Right ventricle myocardium inferior (tissue), 1 donor: ENCODE data around the gene KLHDC10. TPM values are rescaled to one million over a fixed set of nuclear protein-coding genes. Genes with fewer than 3 reads are reported as not detected.
"Not testable (repeated sequence)": the region's sequence is repeated elsewhere in the genome, so short reads cannot be mapped to it uniquely, and the experiment has no call there.

Experiments used
- ATAC-seq: fragments of 200-7000 bp; cut with Tn5 transposase; one replicate; pipeline ENCODE4 v1.9.1; 2020; ENCODE audit warnings: mild to moderate bottlenecking, moderate library complexity
- DNase-seq: peaks from one replicate; pipeline ENCODE4 v3.0.0; 2021; ENCODE audit errors: missing footprints
- intact Hi-C: fragments of 100-400 bp; cut with DNase I; formaldehyde crosslinking; loops from one replicate; pipeline ENCODE4 v1.11.0; 2022
- long read RNA-seq: library from polyadenylated mRNA; unstranded; transcript quantifications from one replicate; pipeline ENCODE4 v2.0.0, GENCODE V29; 2021
- total RNA-seq: library from RNA; stranded (reverse); fragmentation: NEBNext Ultra II Directional; extraction: Animal tissue kit (Norgen Biotek cat#: 25700); gene quantifications from one replicate; pipeline ENCODE4 v1.2.1, GENCODE V29; 2021
- donor health status: DM: no; HTN: yes; CAD: no; lungs with severe emphysema.

The KLHDC10 gene, protein sequence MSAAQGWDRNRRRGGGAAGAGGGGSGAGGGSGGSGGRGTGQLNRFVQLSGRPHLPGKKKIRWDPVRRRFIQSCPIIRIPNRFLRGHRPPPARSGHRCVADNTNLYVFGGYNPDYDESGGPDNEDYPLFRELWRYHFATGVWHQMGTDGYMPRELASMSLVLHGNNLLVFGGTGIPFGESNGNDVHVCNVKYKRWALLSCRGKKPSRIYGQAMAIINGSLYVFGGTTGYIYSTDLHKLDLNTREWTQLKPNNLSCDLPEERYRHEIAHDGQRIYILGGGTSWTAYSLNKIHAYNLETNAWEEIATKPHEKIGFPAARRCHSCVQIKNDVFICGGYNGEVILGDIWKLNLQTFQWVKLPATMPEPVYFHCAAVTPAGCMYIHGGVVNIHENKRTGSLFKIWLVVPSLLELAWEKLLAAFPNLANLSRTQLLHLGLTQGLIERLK
- total RNA-seq = 27.6 TPM
- long read RNA-seq, partial matches to known transcripts = 3 of 7 reads
- long read RNA-seq, other reads (novel, unspliced or antisense) = 4 of 7 reads

GRCh38 chr7:130069978-130070860 is at the start of gene KLHDC10:
Gene KLHDC10, plus strand, starts transcription at chr7:130070534. Its CDS starts 110 bp downstream, at chr7:130070644.
- intact Hi-C loops = loop anchor here (5.0 to 10.0 kb wide), 4 partner anchors 137 to 762 kb away; partner anchors contain the start of genes SSMEM1 and TMEM209
- DNase-seq (peak; percentile 98), ATAC-seq (peak; percentile 98)

DNA sequence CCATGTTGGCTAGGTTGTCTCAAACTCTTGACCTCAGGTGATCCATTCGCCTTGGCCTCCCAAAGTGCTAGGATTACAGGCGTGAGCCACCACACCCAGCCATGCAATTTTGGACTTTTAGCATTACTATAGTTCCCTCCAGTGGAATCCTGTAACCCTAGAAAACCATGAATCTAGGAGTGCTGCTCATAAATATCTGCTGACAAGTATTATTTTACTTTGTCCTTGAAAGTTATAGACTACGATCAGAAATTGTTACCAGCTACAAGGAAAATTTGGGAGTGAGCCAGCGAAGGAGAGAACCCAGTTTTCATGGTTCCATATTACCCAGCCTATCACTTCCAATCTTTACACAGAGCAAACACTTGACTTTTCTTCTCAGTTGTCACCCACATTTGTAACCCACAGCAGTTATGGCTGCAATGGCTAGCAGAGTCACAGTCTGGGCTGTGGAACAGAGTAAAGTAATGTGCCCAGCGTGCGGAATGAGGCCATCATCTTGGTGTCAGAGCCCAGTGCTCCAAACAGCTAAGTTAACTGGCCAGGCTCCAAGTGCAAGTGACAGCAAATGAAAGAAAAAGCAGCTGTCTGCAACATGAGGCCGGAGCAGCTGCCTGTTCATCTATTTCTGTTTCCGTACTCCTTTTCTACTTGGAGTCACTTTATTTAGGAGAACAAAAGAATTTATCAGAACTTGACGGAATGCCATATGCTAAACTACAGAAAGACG is 49.1 kb upstream of the KLHDC10 start:
- ATAC-seq (peak; percentile 57), DNase-seq (no peak)
- intact Hi-C loops = no loop called here

DNA sequence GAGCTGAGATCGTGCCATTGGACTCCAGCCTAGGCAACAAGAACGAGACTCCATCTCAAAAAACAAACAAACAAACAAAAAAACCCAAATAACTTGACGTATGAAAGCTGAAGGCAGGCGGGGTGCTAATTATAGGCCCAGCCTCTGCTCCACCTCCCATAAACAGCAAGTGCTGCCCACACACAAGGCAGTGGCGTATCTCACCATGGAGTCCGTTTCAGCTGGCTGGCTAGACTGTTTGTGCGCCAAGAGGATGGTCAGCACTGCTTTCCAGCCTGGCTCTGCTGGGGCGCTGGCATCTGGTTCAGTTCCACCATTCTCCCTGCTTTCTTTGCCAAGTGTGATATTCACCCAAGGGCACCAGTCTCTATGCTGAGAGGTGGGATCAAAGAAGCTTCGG is 48.2 kb upstream of the KLHDC10 start:
- DNase-seq (no peak), ATAC-seq (peak; percentile 80)
- intact Hi-C loops = no loop called here

DNA sequence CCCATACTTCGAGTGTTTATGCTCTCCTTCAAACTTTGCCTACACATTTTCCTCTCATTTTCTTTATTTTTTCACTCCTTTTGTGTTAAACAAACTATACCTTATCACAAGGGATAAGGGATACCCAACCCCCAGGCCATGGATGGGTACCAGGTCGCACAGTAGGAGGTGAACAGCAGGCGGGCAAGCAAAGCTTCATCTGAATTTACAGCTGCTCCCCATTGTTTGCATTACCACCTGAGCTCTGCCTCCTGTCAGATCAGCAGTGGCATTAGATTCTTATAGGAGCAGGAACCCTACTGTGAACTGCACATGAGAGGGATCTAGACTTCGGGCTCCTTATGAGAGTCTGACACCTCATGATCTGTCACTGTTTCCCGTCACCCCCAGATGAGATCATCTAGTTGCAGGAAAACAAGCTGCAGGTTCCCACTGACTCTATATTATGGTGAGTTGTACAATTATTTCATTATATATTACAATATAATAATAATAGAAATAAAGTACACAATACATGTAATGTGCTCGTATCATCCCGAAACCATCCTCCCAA is 47.6 kb upstream of the KLHDC10 start:
- intact Hi-C loops = no loop called here
- DNase-seq (no peak), ATAC-seq (no peak)

DNA sequence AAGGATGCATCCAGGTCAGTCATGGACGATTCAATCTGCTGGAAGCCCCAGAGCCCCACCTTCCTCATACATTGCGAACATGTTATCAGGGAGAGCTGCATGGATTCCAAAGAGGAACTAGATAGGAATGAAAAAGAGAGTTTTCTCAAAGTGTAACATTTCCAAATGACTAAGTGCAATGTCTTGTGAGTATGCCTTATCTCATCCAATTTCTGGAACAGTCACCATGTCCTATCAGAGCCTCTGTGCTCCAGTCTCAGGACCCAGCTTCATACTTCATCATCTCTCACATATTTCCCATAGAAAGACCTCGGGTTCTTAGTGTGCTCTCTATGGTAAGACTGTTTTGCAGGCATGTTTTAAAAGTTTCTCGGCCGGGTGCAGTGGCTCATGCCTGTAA is 45.9 kb upstream of the KLHDC10 start:
- ATAC-seq = no peak
- no peak for DNase-seq
- intact Hi-C loops = no loop called here

DNA sequence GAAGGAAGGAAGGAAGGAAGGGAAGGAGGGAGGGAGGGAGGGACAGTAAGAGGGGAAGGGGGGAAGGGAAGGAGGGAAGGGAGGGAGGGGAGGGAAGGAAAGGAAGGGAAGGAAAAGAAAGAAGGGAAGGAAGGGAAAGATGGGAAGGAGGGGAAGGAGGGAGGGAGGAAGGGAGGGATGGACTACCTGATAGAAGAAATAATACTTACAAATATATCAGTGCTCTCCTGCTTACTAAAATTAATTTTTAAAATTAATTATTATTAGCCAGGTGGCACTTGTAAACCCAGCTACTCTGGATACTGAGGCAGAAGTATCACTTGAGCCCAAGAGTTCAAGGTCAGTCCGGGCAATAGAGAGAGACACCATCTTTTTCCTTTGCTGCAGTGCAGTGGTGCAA is 37.6 kb upstream of the KLHDC10 start:
- intact Hi-C loops = no loop called here
- ATAC-seq = no peak
- DNase-seq = no peak

DNA sequence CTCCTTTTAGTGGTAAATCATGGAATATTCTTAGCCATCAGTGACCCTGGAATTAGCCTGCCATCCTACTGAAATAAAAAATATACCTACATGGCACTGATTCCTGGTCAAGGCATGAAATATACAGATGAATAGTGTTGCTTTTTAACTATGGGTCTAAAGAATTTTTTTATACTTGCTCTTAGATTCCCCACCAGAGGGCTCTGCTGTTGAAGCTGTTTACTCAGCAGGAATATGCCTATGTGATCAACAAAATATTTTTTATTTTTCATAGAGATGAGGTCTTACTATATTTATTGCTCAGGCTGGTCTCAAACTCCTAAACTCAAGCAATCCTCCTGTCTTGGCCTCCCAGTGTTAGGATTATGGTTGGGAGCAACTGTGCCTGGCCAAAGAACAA is 32.6 kb upstream of the KLHDC10 start:
- DNase-seq = no peak
- ATAC-seq = no peak
- intact Hi-C loops = no loop called here

GRCh38 chr7:130040576-130040975 is 29.8 kb upstream of the KLHDC10 start:
- DNase-seq = no peak
- intact Hi-C loops = no loop called here
- no peak for ATAC-seq

DNA sequence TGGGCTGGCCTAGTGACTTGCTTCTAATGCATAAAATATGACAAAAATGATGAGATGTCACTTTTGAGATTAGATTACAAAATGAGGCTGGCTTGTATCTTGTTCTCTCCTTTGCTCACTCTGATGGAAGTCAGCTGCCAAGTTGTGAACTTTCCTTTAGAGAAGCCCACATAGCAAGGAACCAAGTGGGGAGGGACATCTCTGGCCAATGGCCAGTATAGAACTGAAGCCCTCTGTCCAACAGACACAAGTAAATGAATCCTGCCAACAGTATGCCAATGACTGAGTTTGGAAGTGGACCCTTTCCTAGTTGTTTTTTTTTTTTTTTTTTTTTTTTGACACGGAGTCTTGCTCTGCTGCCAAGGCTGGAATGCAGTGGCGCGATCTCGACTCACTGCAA is 22.5 kb upstream of the KLHDC10 start:
- intact Hi-C loops = no loop called here

DNA sequence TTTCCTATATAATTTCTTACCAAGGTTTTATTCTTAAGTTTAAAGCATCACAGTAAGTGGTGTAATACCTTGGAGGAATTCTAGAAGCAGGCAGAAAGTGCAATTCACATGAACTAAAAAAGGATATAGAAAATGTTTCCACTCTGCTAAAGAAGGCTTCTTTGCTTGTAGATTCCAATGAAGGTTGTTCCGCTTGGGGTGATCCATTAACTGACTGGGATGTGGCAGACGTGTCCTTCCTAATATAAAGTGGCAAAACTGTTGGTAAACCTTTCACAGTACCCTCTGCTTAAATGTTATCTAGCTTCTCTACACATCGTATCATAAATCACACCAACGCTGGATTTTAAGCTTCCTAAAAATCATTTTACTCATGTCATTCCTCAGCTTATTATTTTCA is 21.4 kb upstream of the KLHDC10 start:
- ATAC-seq (no peak), DNase-seq (no peak)
- intact Hi-C loops = no loop called here

More for the DNA sequence above, 22.5 kb upstream of the KLHDC10 start:
- DNase-seq (no peak), ATAC-seq (no peak)

GRCh38 chr7:130052250-130052649 is 18.1 kb upstream of the KLHDC10 start:
- ATAC-seq, intact Hi-C loops, DNase-seq: not testable (repeated sequence)

DNA sequence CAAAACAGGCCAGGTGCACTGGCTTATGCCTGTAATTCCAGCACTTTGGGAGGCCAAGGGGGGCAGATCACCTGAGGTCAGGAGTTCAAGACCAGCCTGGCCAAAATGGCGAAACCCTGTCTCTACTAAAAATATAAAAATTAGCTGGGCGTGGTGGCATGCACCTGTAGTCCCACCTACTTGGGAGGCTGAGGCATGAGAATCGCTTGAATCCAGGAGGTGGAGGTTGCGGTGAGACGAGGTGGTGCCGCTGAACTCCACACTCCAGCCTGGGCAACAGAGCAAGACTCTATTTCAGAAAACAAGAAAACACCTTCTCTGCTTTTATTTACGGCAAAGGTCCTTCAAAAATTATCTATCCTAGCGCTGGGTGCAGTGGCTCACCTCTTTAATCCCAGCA is 15.1 kb upstream of the KLHDC10 start:
- DNase-seq, ATAC-seq, intact Hi-C loops: not testable (repeated sequence)

DNA sequence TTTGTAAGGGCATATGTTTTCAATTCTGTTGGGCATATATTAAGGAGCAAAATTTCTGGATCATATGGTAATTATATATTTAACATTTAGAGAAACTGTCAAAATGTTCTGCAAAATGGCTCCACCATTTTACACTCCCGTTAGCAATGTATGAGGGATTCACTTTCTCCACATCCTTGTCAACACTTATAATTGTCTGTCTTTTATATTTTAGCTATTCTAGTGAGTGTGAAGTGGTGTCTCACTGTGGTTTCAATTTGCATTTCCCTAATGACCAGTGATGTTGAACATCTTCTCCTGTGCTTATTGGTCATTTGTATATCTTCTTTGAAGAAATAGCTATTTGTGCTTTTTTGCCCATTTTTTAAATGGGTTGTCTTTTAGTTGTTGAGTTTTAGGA is 8.1 kb upstream of the KLHDC10 start:
- DNase-seq (no peak), ATAC-seq (no peak)
- intact Hi-C loops = no loop called here

- DNase-seq = no peak
- intact Hi-C loops = no loop called here
- no peak for ATAC-seq
Observed at GRCh38 chr7:130063036-130063435, 7.3 kb upstream of the KLHDC10 start.

DNA sequence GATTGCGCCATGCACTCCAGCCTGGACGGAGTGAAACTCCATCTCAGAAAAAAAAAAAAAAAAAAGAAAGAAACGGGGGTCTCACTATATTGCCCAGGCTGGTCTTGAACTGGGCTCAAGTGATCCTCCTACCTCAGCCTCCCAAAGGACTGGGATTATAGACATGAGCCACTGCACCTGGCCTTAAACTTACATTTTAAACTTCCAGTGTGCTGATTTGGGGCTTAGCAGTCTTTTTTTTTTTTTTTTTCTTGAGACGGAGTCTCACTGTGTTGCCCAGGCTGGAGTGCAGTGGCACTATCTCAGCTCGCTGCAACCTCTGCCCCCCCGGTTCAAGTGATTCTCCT is 5.8 kb upstream of the KLHDC10 start:
- intact Hi-C loops, DNase-seq, ATAC-seq: not testable (repeated sequence)

- no peak for DNase-seq
- intact Hi-C loops = no loop called here
- no peak for ATAC-seq
Observed at GRCh38 chr7:130065500-130066152, 4.7 kb upstream of the KLHDC10 start.

- ATAC-seq (no peak), DNase-seq (no peak)
- intact Hi-C loops = no loop called here
Observed at GRCh38 chr7:130069179-130069977, 956 bp upstream of the KLHDC10 start.
